ENCODE measurements around the gene UTP14A.

UTP14A gene

DNA sequence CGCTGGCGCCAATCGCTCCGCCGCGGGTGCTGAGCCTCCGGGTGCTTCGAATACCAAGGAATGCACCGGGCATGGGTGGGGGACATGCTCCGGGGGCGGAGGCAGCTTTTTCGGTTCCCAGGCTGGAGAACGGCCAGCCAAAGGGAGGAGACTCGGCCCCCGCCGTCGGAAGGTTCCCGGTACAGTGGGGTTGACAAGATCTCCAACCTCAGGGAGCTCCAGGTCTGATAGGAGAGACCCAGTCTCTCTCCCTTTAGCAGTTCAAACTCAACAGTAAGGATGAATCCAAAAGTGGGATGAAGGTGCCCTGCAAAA is 47.3 kb downstream of the UTP14A start:
- TF ChIP-seq, protein P1, sequence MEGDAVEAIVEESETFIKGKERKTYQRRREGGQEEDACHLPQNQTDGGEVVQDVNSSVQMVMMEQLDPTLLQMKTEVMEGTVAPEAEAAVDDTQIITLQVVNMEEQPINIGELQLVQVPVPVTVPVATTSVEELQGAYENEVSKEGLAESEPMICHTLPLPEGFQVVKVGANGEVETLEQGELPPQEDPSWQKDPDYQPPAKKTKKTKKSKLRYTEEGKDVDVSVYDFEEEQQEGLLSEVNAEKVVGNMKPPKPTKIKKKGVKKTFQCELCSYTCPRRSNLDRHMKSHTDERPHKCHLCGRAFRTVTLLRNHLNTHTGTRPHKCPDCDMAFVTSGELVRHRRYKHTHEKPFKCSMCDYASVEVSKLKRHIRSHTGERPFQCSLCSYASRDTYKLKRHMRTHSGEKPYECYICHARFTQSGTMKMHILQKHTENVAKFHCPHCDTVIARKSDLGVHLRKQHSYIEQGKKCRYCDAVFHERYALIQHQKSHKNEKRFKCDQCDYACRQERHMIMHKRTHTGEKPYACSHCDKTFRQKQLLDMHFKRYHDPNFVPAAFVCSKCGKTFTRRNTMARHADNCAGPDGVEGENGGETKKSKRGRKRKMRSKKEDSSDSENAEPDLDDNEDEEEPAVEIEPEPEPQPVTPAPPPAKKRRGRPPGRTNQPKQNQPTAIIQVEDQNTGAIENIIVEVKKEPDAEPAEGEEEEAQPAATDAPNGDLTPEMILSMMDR (conservative IDR thresholded peaks at IDR 0.05), result no peak
- TF ChIP-seq ZFX (IDR thresholded peaks at IDR 0.05), result no peak
- H3K27ac ChIP-seq, result no peak overlapping the region

DNA sequence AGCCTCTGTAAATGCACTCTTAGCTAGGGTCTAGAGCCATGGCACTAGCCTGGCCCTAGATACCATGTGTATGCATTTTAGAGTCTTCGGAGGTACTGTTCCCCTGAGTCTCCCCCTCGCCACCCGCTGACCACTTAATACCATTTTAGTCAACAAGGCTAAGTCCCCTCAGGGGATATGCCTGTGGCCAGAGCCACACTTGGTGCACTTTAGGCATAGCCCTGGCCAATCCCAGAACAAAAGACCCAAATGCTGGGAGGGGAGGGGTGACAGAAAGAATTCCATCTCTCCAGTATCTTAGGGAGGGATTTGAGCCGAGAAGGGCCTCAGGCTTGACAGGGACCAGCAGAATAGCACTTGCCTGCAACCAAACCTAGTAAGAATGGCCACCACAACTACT is 47.9 kb downstream of the UTP14A start:
- H3K27ac ChIP-seq, result no peak overlapping the region
- TF ChIP-seq, protein P1 (conservative IDR thresholded peaks at IDR 0.05), result no peak
- TF ChIP-seq ZFX (IDR thresholded peaks at IDR 0.05), result no peak

DNA sequence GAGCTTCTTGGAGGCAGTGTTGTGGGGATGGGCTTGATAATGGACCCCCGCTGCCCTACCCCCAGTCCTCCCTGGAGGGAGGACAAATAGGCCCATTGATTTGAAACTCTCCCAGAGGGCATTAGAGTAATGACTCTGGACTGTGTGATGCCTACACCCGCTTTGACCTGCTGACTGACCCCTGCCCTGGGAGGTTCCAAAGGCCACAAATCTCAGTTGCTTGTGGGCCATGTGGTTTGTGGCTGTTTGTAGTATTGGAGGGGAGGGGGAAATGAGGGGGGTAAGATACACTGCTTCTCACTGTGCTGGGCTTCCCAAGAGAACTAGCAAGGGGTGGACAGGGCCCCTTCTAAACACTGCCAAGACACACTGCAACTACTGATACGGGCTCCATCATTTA is 48.8 kb downstream of the UTP14A start:
- no peak overlapping the region for H3K27ac ChIP-seq
- no peak for TF ChIP-seq ZFX (IDR thresholded peaks at IDR 0.05)
- TF ChIP-seq, protein P1 (conservative IDR thresholded peaks at IDR 0.05), result no peak

GRCh38 chrX:129955682-129956081 is 49.7 kb downstream of the UTP14A start:
- no peak for TF ChIP-seq ZFX (IDR thresholded peaks at IDR 0.05)
- TF ChIP-seq, protein P1 (conservative IDR thresholded peaks at IDR 0.05), result no peak
- H3K27ac ChIP-seq, result no peak overlapping the region

DNA sequence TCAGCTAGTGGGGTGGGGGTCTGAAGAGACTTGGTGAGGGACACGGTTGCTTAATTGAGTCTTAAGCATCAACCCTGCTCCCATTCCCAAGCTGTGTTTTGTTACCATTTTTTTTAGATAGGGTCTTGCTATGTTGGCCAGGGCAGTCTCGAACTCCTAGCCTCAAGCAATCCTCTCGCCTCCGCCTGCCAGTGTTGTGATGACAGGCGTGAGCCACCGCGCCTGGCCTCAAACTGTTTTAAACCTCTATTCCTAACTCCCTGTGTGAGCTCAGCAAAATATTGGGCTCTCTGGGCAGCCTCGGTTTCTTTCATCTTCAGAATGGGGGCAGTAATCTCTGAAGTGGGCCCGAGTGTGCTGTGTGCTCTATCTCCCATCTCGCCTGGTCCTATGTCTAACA is 50.2 kb downstream of the UTP14A start:
- TF ChIP-seq, protein P1 (conservative IDR thresholded peaks at IDR 0.05), result no peak
- no peak for TF ChIP-seq ZFX (IDR thresholded peaks at IDR 0.05)
- no peak overlapping the region for H3K27ac ChIP-seq

- TF ChIP-seq, protein P1 (conservative IDR thresholded peaks at IDR 0.05), result no peak
- no peak for TF ChIP-seq ZFX (IDR thresholded peaks at IDR 0.05)
- peak overlapping the region; percentile 64 for H3K27ac ChIP-seq
Measured at GRCh38 chrX:129956765-129957164, 50.8 kb downstream of the UTP14A start.

- peak overlapping the region; percentile 64 for H3K27ac ChIP-seq
Measured at GRCh38 chrX:129957241-129958082, 51.5 kb downstream of the UTP14A start.

More at GRCh38 chrX:129957241-129958082, 51.5 kb downstream of the UTP14A start:
- TF ChIP-seq, protein P1 (conservative IDR thresholded peaks at IDR 0.05), result no peak
- no peak for TF ChIP-seq ZFX (IDR thresholded peaks at IDR 0.05)

All from C4-2B (cell line).